OCI-LY3 (cell line): Measurements from ENCODE around the gene NRM.

Experiments used
- EZH2phosphoT487 ChIP-seq: fragments of 200-600 bp; shearing (Covaris generic); IDR thresholded peaks from 2 replicates; pipeline ENCODE4 v1.6.1; 2018; ENCODE audit warnings: antibody characterized with exemption, mixed run types, low read depth
- TF ChIP-seq, protein P1 (sequence below): fragments of 200-600, 300-600 bp; sonication (generic); IDR thresholded peaks from 2 replicates; pipeline ENCODE4 v1.5.1; 2014; ENCODE audit warnings: antibody characterized with exemption, low read length, low read depth

DNA sequence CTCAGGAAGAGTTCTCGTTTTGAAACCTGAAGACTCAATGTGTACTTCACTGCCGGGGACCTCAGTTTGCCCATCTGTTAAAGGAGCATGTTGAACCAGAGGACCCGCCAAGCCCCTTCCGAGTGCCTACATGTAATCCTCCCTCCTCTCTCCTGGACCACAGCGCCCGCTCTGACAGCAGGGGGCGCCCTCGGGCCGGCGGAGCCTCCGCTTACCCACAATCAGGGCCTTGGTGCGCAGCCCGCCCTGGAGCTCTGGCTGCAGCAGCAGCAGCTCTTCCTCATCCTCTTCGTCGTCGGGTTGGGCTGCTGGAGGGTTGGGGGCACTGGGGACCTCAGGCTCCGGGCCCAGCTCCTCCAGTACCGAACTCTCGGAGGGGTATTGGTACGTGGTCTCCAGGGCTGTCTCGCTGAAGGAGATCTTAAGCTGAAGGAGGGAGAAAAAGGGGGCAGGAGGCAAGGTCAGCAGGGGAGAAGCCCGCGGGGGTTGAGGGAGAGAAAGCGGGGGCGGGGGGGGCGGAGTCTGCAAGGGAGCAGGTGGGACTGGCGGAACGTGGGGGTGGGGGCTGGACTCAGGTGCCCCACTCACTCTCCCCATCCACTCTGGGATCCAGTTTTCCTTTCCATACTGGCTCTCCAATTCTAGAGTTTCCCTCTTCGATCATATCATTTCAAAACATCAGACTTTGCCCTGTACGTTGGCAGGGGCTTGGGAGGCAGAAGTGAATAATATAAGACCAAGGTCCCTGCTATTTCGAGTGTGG is 11.6 kb downstream of the NRM start:
- TF ChIP-seq, protein P1, sequence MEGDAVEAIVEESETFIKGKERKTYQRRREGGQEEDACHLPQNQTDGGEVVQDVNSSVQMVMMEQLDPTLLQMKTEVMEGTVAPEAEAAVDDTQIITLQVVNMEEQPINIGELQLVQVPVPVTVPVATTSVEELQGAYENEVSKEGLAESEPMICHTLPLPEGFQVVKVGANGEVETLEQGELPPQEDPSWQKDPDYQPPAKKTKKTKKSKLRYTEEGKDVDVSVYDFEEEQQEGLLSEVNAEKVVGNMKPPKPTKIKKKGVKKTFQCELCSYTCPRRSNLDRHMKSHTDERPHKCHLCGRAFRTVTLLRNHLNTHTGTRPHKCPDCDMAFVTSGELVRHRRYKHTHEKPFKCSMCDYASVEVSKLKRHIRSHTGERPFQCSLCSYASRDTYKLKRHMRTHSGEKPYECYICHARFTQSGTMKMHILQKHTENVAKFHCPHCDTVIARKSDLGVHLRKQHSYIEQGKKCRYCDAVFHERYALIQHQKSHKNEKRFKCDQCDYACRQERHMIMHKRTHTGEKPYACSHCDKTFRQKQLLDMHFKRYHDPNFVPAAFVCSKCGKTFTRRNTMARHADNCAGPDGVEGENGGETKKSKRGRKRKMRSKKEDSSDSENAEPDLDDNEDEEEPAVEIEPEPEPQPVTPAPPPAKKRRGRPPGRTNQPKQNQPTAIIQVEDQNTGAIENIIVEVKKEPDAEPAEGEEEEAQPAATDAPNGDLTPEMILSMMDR = peak; percentile 87
- no peak for TF ChIP-seq EZH2phosphoT487
